ENCODE results near the gene UBE2D3. TPM values are rescaled to one million over a fixed set of nuclear protein-coding genes. Genes with fewer than 3 reads are reported as not detected.
"Not testable (repeated sequence)": the region's sequence is repeated elsewhere in the genome, so short reads cannot be mapped to it uniquely, and the experiment has no call there.

The UBE2D3 gene
- total RNA-seq, 1 donor from 2014 or later = 261 TPM

GRCh38 chr4:102868153-102868780, 40.9 kb upstream of the UBE2D3 start:
- no peaks in the 10 kb centered on the region for H3K4me1 Mint-ChIP-seq (ENCODE audit: low read depth, unreplicated experiment)

GRCh38 chr4:102867278-102868152, 40.2 kb upstream of the UBE2D3 start:
- Mint-ChIP-seq H3K4me1 (ENCODE audit: low read depth, unreplicated experiment) (no peaks in the 10 kb centered on the region), H3K9me3 (ENCODE audit: unreplicated experiment) (peaks cover 3% of the 10 kb centered on the region), H3K4me3 (ENCODE audit: unreplicated experiment) (peak overlapping the region; percentile 30), H3K27ac (ENCODE audit: unreplicated experiment) (no peak overlapping the region), H3K36me3 (ENCODE audit: unreplicated experiment) (no peaks in the 10 kb centered on the region), H3K27me3 (ENCODE audit: unreplicated experiment) (peaks cover 2% of the 10 kb centered on the region)
- no peak for TF ChIP-seq CTCF (IDR thresholded peaks at IDR 0.05; ENCODE audit: partially characterized antibody, unreplicated experiment)
- DNase-seq = no peak

More at GRCh38 chr4:102868153-102868780, 40.9 kb upstream of the UBE2D3 start:
- DNase-seq = peak; percentile 17
- peak overlapping the region; percentile 48 for H3K27ac Mint-ChIP-seq (ENCODE audit: unreplicated experiment)
- H3K27me3 Mint-ChIP-seq (ENCODE audit: unreplicated experiment) = peaks cover under 1% of the 10 kb centered on the region
- no peaks in the 10 kb centered on the region for H3K36me3 Mint-ChIP-seq (ENCODE audit: unreplicated experiment)
- H3K9me3 Mint-ChIP-seq (ENCODE audit: unreplicated experiment) = peaks cover 3% of the 10 kb centered on the region
- H3K4me3 Mint-ChIP-seq (ENCODE audit: unreplicated experiment) = peak overlapping the region; percentile 88
- TF ChIP-seq CTCF (IDR thresholded peaks at IDR 0.05; ENCODE audit: partially characterized antibody, unreplicated experiment) = no peak

- H3K36me3 Mint-ChIP-seq (ENCODE audit: unreplicated experiment); H3K27me3 Mint-ChIP-seq (ENCODE audit: unreplicated experiment); DNase-seq; H3K9me3 Mint-ChIP-seq (ENCODE audit: unreplicated experiment); H3K4me3 Mint-ChIP-seq (ENCODE audit: unreplicated experiment); H3K27ac Mint-ChIP-seq (ENCODE audit: unreplicated experiment); H3K4me1 Mint-ChIP-seq (ENCODE audit: low read depth, unreplicated experiment): not testable (repeated sequence)
Measured at GRCh38 chr4:102865327-102865726, 38.0 kb upstream of the UBE2D3 start.

GRCh38 chr4:102862747-102863146, 35.4 kb upstream of the UBE2D3 start:
- Mint-ChIP-seq H3K36me3 (ENCODE audit: unreplicated experiment) (peaks cover 20% of the 10 kb centered on the region), H3K9me3 (ENCODE audit: unreplicated experiment) (peaks cover 6% of the 10 kb centered on the region), H3K4me1 (ENCODE audit: low read depth, unreplicated experiment) (no peaks in the 10 kb centered on the region), H3K27ac (ENCODE audit: unreplicated experiment) (no peak overlapping the region), H3K27me3 (ENCODE audit: unreplicated experiment) (peaks cover 2% of the 10 kb centered on the region), H3K4me3 (ENCODE audit: unreplicated experiment) (no peak overlapping the region)
- no peak for DNase-seq
- TF ChIP-seq CTCF (IDR thresholded peaks at IDR 0.05; ENCODE audit: partially characterized antibody, unreplicated experiment) = no peak

GRCh38 chr4:102862016-102862415, 34.7 kb upstream of the UBE2D3 start:
- DNase-seq = no peak
- no peak for TF ChIP-seq CTCF (IDR thresholded peaks at IDR 0.05; ENCODE audit: partially characterized antibody, unreplicated experiment)
- Mint-ChIP-seq H3K9me3 (ENCODE audit: unreplicated experiment) (peaks cover 6% of the 10 kb centered on the region), H3K4me3 (ENCODE audit: unreplicated experiment) (no peak overlapping the region), H3K4me1 (ENCODE audit: low read depth, unreplicated experiment) (no peaks in the 10 kb centered on the region), H3K27ac (ENCODE audit: unreplicated experiment) (no peak overlapping the region), H3K27me3 (ENCODE audit: unreplicated experiment) (peaks cover 2% of the 10 kb centered on the region), H3K36me3 (ENCODE audit: unreplicated experiment) (peaks cover 20% of the 10 kb centered on the region)

Data from glutamatergic neuron (in vitro differentiated cells).